ENCODE results near the gene TAGLN.

- TF ChIP-seq EZH2 (IDR thresholded peaks at IDR 0.05; ENCODE audit: insufficient read depth, poor library complexity, severe bottlenecking) (no peak), EZH2phosphoT487 (IDR thresholded peaks at IDR 0.05; ENCODE audit: insufficient read depth, low read depth) (no peak)
These were observed 56.8 kb downstream of the TAGLN start for GRCh38 chr11:117255966-117256365.
